Suprapubic skin (tissue), 4 donors: ENCODE data around the gene ENTREP1.
"Not testable (repeated sequence)": the region's sequence is repeated elsewhere in the genome, so short reads cannot be mapped to it uniquely, and the experiment has no call there.

Experiments
- CTCF ChIP-seq, 2 donors: fragments of 200-600 bp in 1 of 2; fragments of 450-650 bp in 1 of 2; sonication (generic) in 1 of 2; IDR thresholded peaks; one replicate each; pipeline ENCODE4 v1.5.1; 2016 to 2019; ENCODE audit warnings: antibody characterized with exemption in 2 of 2, mild to moderate bottlenecking in 1 of 2, moderate library complexity in 1 of 2
- EP300 ChIP-seq: sonication (generic); formaldehyde crosslinking; IDR thresholded peaks from one replicate; pipeline ENCODE4 v1.6.1; 2017; ENCODE audit warnings: antibody characterized with exemption
- POLR2A ChIP-seq, 2 donors: fragments of 450-650 bp; IDR thresholded peaks; one replicate each; pipeline ENCODE4 v1.6.1; 2017; ENCODE audit warnings: antibody characterized with exemption in 2 of 2, mild to moderate bottlenecking in 2 of 2, moderate library complexity in 2 of 2
- POLR2AphosphoS5 ChIP-seq, 3 donors: sonication (generic); formaldehyde crosslinking; IDR thresholded peaks; one replicate each; pipeline ENCODE4 v1.6.1; 2017; ENCODE audit warnings: antibody characterized with exemption in 3 of 3

GRCh38 chr9:69439654-69440053, 114.6 kb downstream of the ENTREP1 start:
- not testable (repeated sequence) for TF ChIP-seq CTCF (IDR thresholded peaks at IDR 0.05); POLR2A (IDR thresholded peaks at IDR 0.05); POLR2AphosphoS5 (IDR thresholded peaks at IDR 0.05); EP300
